Activated T-cell treated with anti-CD3 and anti-CD28 coated beads for 24 hours (primary cell): ENCODE measurements around the gene FAM193A.
"Not testable (repeated sequence)": the region's sequence is repeated elsewhere in the genome, so short reads cannot be mapped to it uniquely, and the experiment has no call there.

ENCODE experiments used
- DNase-seq: peaks from one replicate; pipeline ENCODE4 v3.0.0-alpha.2; 2020; ENCODE audit warnings: low read depth

The FAM193A gene

GRCh38 chr4:2574009-2574408 is 37.6 kb downstream of the FAM193A start:
- DNase-seq = no peak

- DNase-seq = no peak
These were observed 38.4 kb downstream of the FAM193A start for GRCh38 chr4:2574863-2575262.

GRCh38 chr4:2576290-2576689 is 39.8 kb downstream of the FAM193A start:
- DNase-seq = no peak

GRCh38 chr4:2578106-2578505 is 41.7 kb downstream of the FAM193A start:
- no peak for DNase-seq

- no peak for DNase-seq
These were observed 43.5 kb downstream of the FAM193A start for GRCh38 chr4:2579910-2580309.

GRCh38 chr4:2583092-2583491 is 46.6 kb downstream of the FAM193A start:
- DNase-seq = no peak

- DNase-seq = no peak
These were observed 47.1 kb downstream of the FAM193A start for GRCh38 chr4:2583517-2583916.

GRCh38 chr4:2586502-2586901 is 50.1 kb downstream of the FAM193A start:
- no peak for DNase-seq

GRCh38 chr4:2587213-2587823 is 50.9 kb downstream of the FAM193A start:
- DNase-seq = no peak

GRCh38 chr4:2588259-2588658 is 51.8 kb downstream of the FAM193A start:
- DNase-seq = no peak

- no peak for DNase-seq
These were observed 54.7 kb downstream of the FAM193A start for GRCh38 chr4:2591189-2591588.

GRCh38 chr4:2592014-2592413 is 55.6 kb downstream of the FAM193A start:
- not testable (repeated sequence) for DNase-seq

- no peak for DNase-seq
These were observed 56.1 kb downstream of the FAM193A start for GRCh38 chr4:2592572-2592971.

GRCh38 chr4:2593003-2593402 is 56.6 kb downstream of the FAM193A start:
- DNase-seq = no peak

- no peak for DNase-seq
These were observed 59.0 kb downstream of the FAM193A start for GRCh38 chr4:2595436-2595835.

- DNase-seq = no peak
These were observed 59.6 kb downstream of the FAM193A start for GRCh38 chr4:2595952-2596552.

- no peak for DNase-seq
These were observed 60.2 kb downstream of the FAM193A start for GRCh38 chr4:2596611-2597010.

- DNase-seq = no peak
These were observed 62.3 kb downstream of the FAM193A start for GRCh38 chr4:2598511-2599303.

GRCh38 chr4:2599304-2599654 is 62.8 kb downstream of the FAM193A start:
- no peak for DNase-seq

GRCh38 chr4:2600878-2601277 is 64.4 kb downstream of the FAM193A start:
- DNase-seq = no peak

- no peak for DNase-seq
These were observed 68.2 kb downstream of the FAM193A start for GRCh38 chr4:2604614-2605013.

GRCh38 chr4:2606960-2607506 is 70.6 kb downstream of the FAM193A start:
- DNase-seq = no peak

- no peak for DNase-seq
These were observed 71.4 kb downstream of the FAM193A start for GRCh38 chr4:2607822-2608221.
